SU-DHL-6 (cell line): ENCODE measurements around the gene TEK.

Experiments
- H2AFZ ChIP-seq: fragments of 200-600 bp; sonication (generic); 2 replicates; pipeline ENCODE4 v1.6.1; 2014; ENCODE audit warnings: low read depth, mild to moderate bottlenecking, moderate library complexity, mixed read lengths, antibody characterized with exemption, low read length; ENCODE audit not compliant: severe bottlenecking
- H3F3A ChIP-seq: fragments of 200-600 bp; shearing (Covaris generic); 2 replicates; pipeline ENCODE4 v1.6.0; 2016; ENCODE audit warnings: antibody characterized with exemption, mild to moderate bottlenecking; ENCODE audit not compliant: insufficient read depth
- H3K27ac ChIP-seq: fragments of 200-600 bp; sonication (generic); 2 replicates; pipeline ENCODE4 v1.5.1; 2016; ENCODE audit warnings: low read depth, mild to moderate bottlenecking, low read length, moderate library complexity, mixed read lengths
- H3K27me3 ChIP-seq: fragments of 200-600 bp; sonication (generic), shearing (Covaris generic); 2 replicates; pipeline ENCODE4 v1.6.0; 2014; ENCODE audit warnings: mild to moderate bottlenecking, low read length
- H3K36me3 ChIP-seq: fragments of 200-600 bp; sonication (generic); 2 replicates; pipeline ENCODE4 v1.6.1; 2014; ENCODE audit warnings: mild to moderate bottlenecking, low read length, mixed read lengths
- H3K4me2 ChIP-seq: fragments of 300-600, 200-600 bp; shearing (Covaris generic), sonication (generic); 2 replicates; pipeline ENCODE4 v1.6.0; 2014; ENCODE audit warnings: low read length, low read depth, mild to moderate bottlenecking; ENCODE audit not compliant: poor library complexity, severe bottlenecking
- H3K4me3 ChIP-seq: fragments of 200-600 bp; sonication (generic); 2 replicates; pipeline ENCODE4 v1.5.1; 2014; ENCODE audit warnings: antibody characterized with exemption, low read length, mild to moderate bottlenecking, mixed read lengths; ENCODE audit not compliant: insufficient read depth, poor library complexity, severe bottlenecking
- H3K79me2 ChIP-seq: fragments of 200-600 bp; sonication (generic); 2 replicates; pipeline ENCODE4 v1.6.1; 2014; ENCODE audit warnings: mild to moderate bottlenecking, low read length, moderate library complexity; ENCODE audit not compliant: insufficient read depth
- H3K9ac ChIP-seq: fragments of 200-600 bp; sonication (generic); 2 replicates; pipeline ENCODE4 v1.7.0; 2014; ENCODE audit warnings: mild to moderate bottlenecking, low read length
- H3K9me2 ChIP-seq: fragments of 200-600 bp; sonication (generic); replicated peaks from 2 replicates; pipeline ENCODE4 v1.6.1; 2014; ENCODE audit warnings: low read length; ENCODE audit not compliant: insufficient read depth
- H3K9me3 ChIP-seq: fragments of 200-600 bp; sonication (generic); 2 replicates; pipeline ENCODE4 v1.6.1; 2014; ENCODE audit warnings: low read length, mixed read lengths; ENCODE audit not compliant: insufficient read depth
- H4K20me1 ChIP-seq: fragments of 200-600 bp; sonication (generic); 2 replicates; pipeline ENCODE4 v1.6.1; 2014; ENCODE audit warnings: low read depth, mild to moderate bottlenecking, antibody characterized with exemption, low read length, moderate library complexity, mixed read lengths
- EZH2phosphoT487 ChIP-seq: fragments of 200-600 bp; sonication (generic), shearing (Covaris generic); conservative IDR thresholded peaks from 2 replicates; pipeline ENCODE4 v1.6.1; 2018; ENCODE audit warnings: mild to moderate bottlenecking, antibody characterized with exemption, low read length, moderate library complexity, mixed read lengths
- TF ChIP-seq, protein P1 (sequence below): fragments of 200-600 bp; sonication (generic); IDR thresholded peaks from one replicate; pipeline ENCODE4 v1.5.1; 2017; ENCODE audit warnings: antibody characterized with exemption, mild to moderate bottlenecking, low read length, moderate library complexity; ENCODE audit not compliant: insufficient read depth, poor library complexity, severe bottlenecking

TEK gene

GRCh38 chr9:27125936-27126335 lies 16.9 kb downstream of the TEK start:
- Histone ChIP-seq H4K20me1 (no peaks in the 10 kb centered on the region), H3K9me2 (no peaks in the 10 kb centered on the region), H3K27me3 (0 out of 2 replicates have a peak, but pooled peaks cover 3% of the 10 kb centered on the region), H2AFZ (no peak overlapping the region), H3K27ac (no peak overlapping the region), H3K79me2 (no peaks in the 10 kb centered on the region), H3F3A (no peaks in the 10 kb centered on the region), H3K9ac (no peak overlapping the region), H3K9me3 (no peaks in the 10 kb centered on the region), H3K36me3 (no peaks in the 10 kb centered on the region), H3K4me3 (no peak overlapping the region), H3K4me2 (no peak overlapping the region)
- TF ChIP-seq EZH2phosphoT487, result no peak
- TF ChIP-seq, protein P1, sequence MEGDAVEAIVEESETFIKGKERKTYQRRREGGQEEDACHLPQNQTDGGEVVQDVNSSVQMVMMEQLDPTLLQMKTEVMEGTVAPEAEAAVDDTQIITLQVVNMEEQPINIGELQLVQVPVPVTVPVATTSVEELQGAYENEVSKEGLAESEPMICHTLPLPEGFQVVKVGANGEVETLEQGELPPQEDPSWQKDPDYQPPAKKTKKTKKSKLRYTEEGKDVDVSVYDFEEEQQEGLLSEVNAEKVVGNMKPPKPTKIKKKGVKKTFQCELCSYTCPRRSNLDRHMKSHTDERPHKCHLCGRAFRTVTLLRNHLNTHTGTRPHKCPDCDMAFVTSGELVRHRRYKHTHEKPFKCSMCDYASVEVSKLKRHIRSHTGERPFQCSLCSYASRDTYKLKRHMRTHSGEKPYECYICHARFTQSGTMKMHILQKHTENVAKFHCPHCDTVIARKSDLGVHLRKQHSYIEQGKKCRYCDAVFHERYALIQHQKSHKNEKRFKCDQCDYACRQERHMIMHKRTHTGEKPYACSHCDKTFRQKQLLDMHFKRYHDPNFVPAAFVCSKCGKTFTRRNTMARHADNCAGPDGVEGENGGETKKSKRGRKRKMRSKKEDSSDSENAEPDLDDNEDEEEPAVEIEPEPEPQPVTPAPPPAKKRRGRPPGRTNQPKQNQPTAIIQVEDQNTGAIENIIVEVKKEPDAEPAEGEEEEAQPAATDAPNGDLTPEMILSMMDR, result no peak

- no peak overlapping the region for H2AFZ ChIP-seq
- TF ChIP-seq, protein P1, result no peak
- no peak for TF ChIP-seq EZH2phosphoT487
- H3K4me2 ChIP-seq, result no peak overlapping the region
- no peaks in the 10 kb centered on the region for H3K9me2 ChIP-seq
- no peak overlapping the region for H3K27ac ChIP-seq
- H3K27me3 ChIP-seq, result 0 out of 2 replicates have a peak, but pooled peaks cover 3% of the 10 kb centered on the region
- no peaks in the 10 kb centered on the region for H4K20me1 ChIP-seq
- no peaks in the 10 kb centered on the region for H3F3A ChIP-seq
- H3K36me3 ChIP-seq, result no peaks in the 10 kb centered on the region
- no peak overlapping the region for H3K9ac ChIP-seq
- H3K9me3 ChIP-seq, result no peaks in the 10 kb centered on the region
- H3K4me3 ChIP-seq, result no peak overlapping the region
- no peaks in the 10 kb centered on the region for H3K79me2 ChIP-seq
These were observed 17.6 kb downstream of the TEK start for GRCh38 chr9:27126670-27127069.

DNA sequence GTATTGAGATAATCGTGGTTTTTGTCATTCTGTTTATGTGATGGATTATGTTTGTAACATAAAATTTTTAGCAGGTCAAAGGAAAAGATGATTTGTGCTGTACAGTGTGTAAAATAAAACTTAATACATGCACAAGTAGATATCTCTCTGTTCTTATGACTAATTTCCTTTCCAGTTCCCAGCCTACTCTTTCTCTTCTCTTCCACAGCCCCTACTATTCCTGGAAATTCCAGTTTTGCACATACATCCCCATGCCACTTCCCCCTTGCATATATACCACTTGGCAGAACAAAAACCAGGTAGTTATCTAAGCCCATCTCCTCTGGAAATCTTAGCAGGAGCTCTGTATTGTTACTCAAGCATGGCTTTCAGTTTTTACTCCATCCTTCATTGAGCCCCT lies 20.2 kb downstream of the TEK start:
- no peaks in the 10 kb centered on the region for H3K79me2 ChIP-seq

More for the DNA sequence above, 20.2 kb downstream of the TEK start:
- Histone ChIP-seq H3K9ac (no peak overlapping the region), H3K27me3 (0 out of 2 replicates have a peak, but pooled peaks cover 3% of the 10 kb centered on the region), H3K4me2 (no peak overlapping the region), H4K20me1 (no peaks in the 10 kb centered on the region), H3K27ac (no peak overlapping the region), H3K4me3 (no peak overlapping the region), H3K9me3 (no peaks in the 10 kb centered on the region), H2AFZ (no peak overlapping the region), H3K9me2 (no peaks in the 10 kb centered on the region), H3F3A (no peaks in the 10 kb centered on the region), H3K36me3 (no peaks in the 10 kb centered on the region)
- TF ChIP-seq, protein P1, result no peak
- no peak for TF ChIP-seq EZH2phosphoT487
